Measurements from ENCODE around the gene NT5E.

- TF ChIP-seq CTCF (conservative IDR thresholded peaks at IDR 0.05; ENCODE audit: low read depth in 2 of 2), result no peak
- TF ChIP-seq EZH2 (IDR thresholded peaks at IDR 0.05; ENCODE audit: low read depth, unreplicated experiment), result no peak
- no peak for TF ChIP-seq JUNB (IDR thresholded peaks at IDR 0.05; ENCODE audit: unreplicated experiment)
- no peak for TF ChIP-seq POLR2AphosphoS5 (IDR thresholded peaks at IDR 0.05; ENCODE audit: low read depth)
- TF ChIP-seq EZH2phosphoT487 (IDR thresholded peaks at IDR 0.05; ENCODE audit: unreplicated experiment), result no peak
- TF ChIP-seq CREB1 (CRISPR knock-in tag; IDR thresholded peaks at IDR 0.05; ENCODE audit: low read depth), result no peak
Measured at GRCh38 chr6:85455471-85456026, 5.7 kb downstream of the NT5E start.
